ENCODE data around the gene ST6GALNAC1. TPM values are rescaled to one million over a fixed set of nuclear protein-coding genes. Genes with fewer than 3 reads are reported as not detected.

The ST6GALNAC1 gene
- total RNA-seq, 1 experiment from 2014 or later, result not detected

DNA sequence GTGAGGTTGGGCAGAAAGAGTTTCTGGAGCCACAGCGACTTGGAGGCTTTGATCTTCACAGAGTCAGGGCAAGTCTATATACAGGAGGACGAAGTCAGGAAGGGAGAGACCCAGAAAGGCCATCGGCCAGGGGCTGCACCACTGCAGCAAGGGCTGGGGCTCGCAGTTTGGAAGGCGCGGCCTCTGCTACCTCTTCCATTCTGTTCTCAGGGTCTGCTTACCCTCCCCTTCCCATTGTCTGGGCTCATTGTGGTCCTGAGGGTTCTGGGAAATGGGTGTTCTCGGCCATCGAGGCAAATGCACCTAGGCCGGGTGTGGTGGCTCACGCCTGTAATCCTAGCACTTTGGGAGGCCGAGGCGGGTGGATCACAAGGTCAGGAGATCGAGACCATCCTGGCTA, 16.0 kb downstream of the ST6GALNAC1 start:
- no peaks in the 10 kb centered on the region for H3K27me3 ChIP-seq (ENCODE audit: insufficient read depth, low read length)
- no peak for DNase-seq (ENCODE audit: low read depth, low spot score)
- peaks cover 9 to 12% of the 10 kb centered on the region in 2 experiments for H3K4me1 ChIP-seq (ENCODE audit: control insufficient read depth in 1 of 2, insufficient read depth in 2 of 2, low read length in 2 of 2)
- no peaks in the 10 kb centered on the region for H3K79me2 ChIP-seq (ENCODE audit: insufficient read depth, low read length)
- no peak overlapping the region for H2AFZ ChIP-seq (ENCODE audit: low read depth, low read length, poor library complexity, severe bottlenecking)
- ChIA-PET RAD21 (ENCODE audit: low non-redundant PET in 1 of 2, low total read pairs in 2 of 2, uncharacterized antibody in 2 of 2, unreplicated experiment in 2 of 2) (no interaction called here), CTCF (no interaction called here), POLR2A (no interaction called here)
- no peak overlapping the region for H3K4me2 ChIP-seq (ENCODE audit: low read length)
- H3K9me3 ChIP-seq (ENCODE audit: control insufficient read depth in 1 of 2, insufficient read depth in 1 of 2, low read depth in 1 of 2, low read length in 2 of 2), result no peaks in the 10 kb centered on the region
- H3K4me3 ChIP-seq (replicated peaks in 1 of 2; ENCODE audit: low read depth in 1 of 2, low read length in 2 of 2), result no peak overlapping the region
- H4K20me1 ChIP-seq (ENCODE audit: insufficient read depth), result no peaks in the 10 kb centered on the region
- H3K27ac ChIP-seq (ENCODE audit: low read depth, low read length), result no peak overlapping the region
- TF ChIP-seq SP1 (IDR thresholded peaks at IDR 0.05; ENCODE audit: low read depth), result no peak
- TF ChIP-seq YY1 (IDR thresholded peaks at IDR 0.05; ENCODE audit: extremely low read depth, insufficient replicate concordance, low read depth, low read length), result no peak
- intact Hi-C loops (cut with micrococcal nuclease), result no loop called here
- H3K36me3 ChIP-seq (ENCODE audit: control insufficient read depth in 1 of 2, insufficient read depth in 2 of 2, low read length in 2 of 2), result no peaks in the 10 kb centered on the region
- no TSS peak for BruUV-seq (replicated peaks)
- no peak overlapping the region for H3K9ac ChIP-seq (ENCODE audit: low read length)
- no peak for ATAC-seq
- H3K9me2 ChIP-seq (ENCODE audit: insufficient read depth), result no peaks in the 10 kb centered on the region

DNA sequence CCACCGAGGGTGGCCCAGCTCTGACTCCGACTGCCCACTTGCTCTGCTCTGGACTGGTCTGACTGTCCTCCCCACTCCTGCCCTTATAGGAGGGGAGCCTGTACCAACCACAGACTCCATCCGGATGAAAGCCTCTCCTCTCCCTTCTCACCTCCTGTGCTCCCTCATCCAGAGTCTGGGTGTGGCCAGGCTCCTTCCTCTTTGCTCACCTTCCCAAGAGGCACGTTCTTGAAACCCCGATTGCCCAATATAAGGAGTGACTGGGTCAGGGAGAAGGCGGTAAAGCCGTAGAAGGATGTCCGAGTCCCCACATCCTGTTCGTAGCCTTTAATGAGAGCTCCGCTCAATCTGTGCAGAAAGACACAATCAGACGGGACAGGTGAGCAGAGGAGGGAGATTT, 17.1 kb downstream of the ST6GALNAC1 start:
- Histone ChIP-seq H2AFZ (ENCODE audit: low read depth, low read length, poor library complexity, severe bottlenecking) (no peak overlapping the region), H3K36me3 (ENCODE audit: control insufficient read depth in 1 of 2, insufficient read depth in 2 of 2, low read length in 2 of 2) (no peaks in the 10 kb centered on the region), H4K20me1 (ENCODE audit: insufficient read depth) (no peaks in the 10 kb centered on the region), H3K27me3 (ENCODE audit: insufficient read depth, low read length) (no peaks in the 10 kb centered on the region), H3K9ac (ENCODE audit: low read length) (no peak overlapping the region), H3K4me3 (replicated peaks in 1 of 2; ENCODE audit: low read depth in 1 of 2, low read length in 2 of 2) (no peak overlapping the region), H3K9me2 (ENCODE audit: insufficient read depth) (no peaks in the 10 kb centered on the region), H3K9me3 (ENCODE audit: control insufficient read depth in 1 of 2, insufficient read depth in 1 of 2, low read depth in 1 of 2, low read length in 2 of 2) (no peaks in the 10 kb centered on the region), H3K4me2 (ENCODE audit: low read length) (no peak overlapping the region), H3K27ac (ENCODE audit: low read depth, low read length) (no peak overlapping the region), H3K79me2 (ENCODE audit: insufficient read depth, low read length) (no peaks in the 10 kb centered on the region), H3K4me1 (ENCODE audit: control insufficient read depth in 1 of 2, insufficient read depth in 2 of 2, low read length in 2 of 2) (peaks cover 9 to 12% of the 10 kb centered on the region in 2 experiments)
- CTCF ChIA-PET, result interaction anchor here (3.0 to 4.3 kb wide), 2 partner anchors 13 to 69 kb away, joined by 31 to 60 read pairs; no protein-coding TSS in a partner anchor
- RAD21 ChIA-PET (ENCODE audit: low non-redundant PET in 1 of 2, low total read pairs in 2 of 2, uncharacterized antibody in 2 of 2, unreplicated experiment in 2 of 2), result no interaction called here
- POLR2A ChIA-PET, result interaction anchor here (0.7 kb wide), 1 partner anchor 14 kb away, joined by 3 read pairs; no protein-coding TSS in a partner anchor
- BruUV-seq (replicated peaks), result no TSS peak
- no peak for DNase-seq (ENCODE audit: low read depth, low spot score)
- no peak for ATAC-seq
- intact Hi-C loops (cut with micrococcal nuclease), result no loop called here
- TF ChIP-seq EGR1 (IDR thresholded peaks at IDR 0.05; ENCODE audit: low read depth) (no peak), RAD21 (IDR thresholded peaks at IDR 0.05; ENCODE audit: low read depth) (no peak), CBX3 (IDR thresholded peaks at IDR 0.05; ENCODE audit: low read depth) (no peak), SIN3A (IDR thresholded peaks at IDR 0.05; ENCODE audit: low read depth) (no peak), JUND (IDR thresholded peaks at IDR 0.05) (no peak), CEBPB (IDR thresholded peaks at IDR 0.05; ENCODE audit: low read depth) (no peak), ZNF274 (IDR thresholded peaks at IDR 0.05; ENCODE audit: low read depth, low read length) (no peak), EZH2 (IDR thresholded peaks at IDR 0.05) (no peak), SRF (IDR thresholded peaks at IDR 0.05; ENCODE audit: low read depth) (no peak), CTCF (IDR thresholded peaks at IDR 0.05 in 2 of 3, conservative IDR thresholded peaks at IDR 0.05 in 1 of 3; ENCODE audit: borderline replicate concordance in 1 of 3, insufficient read depth in 1 of 3, low read depth in 2 of 3, low read length in 2 of 3) (no peak)
- TF ChIP-seq, protein P1, sequence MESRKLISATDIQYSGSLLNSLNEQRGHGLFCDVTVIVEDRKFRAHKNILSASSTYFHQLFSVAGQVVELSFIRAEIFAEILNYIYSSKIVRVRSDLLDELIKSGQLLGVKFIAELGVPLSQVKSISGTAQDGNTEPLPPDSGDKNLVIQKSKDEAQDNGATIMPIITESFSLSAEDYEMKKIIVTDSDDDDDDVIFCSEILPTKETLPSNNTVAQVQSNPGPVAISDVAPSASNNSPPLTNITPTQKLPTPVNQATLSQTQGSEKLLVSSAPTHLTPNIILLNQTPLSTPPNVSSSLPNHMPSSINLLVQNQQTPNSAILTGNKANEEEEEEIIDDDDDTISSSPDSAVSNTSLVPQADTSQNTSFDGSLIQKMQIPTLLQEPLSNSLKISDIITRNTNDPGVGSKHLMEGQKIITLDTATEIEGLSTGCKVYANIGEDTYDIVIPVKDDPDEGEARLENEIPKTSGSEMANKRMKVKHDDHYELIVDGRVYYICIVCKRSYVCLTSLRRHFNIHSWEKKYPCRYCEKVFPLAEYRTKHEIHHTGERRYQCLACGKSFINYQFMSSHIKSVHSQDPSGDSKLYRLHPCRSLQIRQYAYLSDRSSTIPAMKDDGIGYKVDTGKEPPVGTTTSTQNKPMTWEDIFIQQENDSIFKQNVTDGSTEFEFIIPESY (IDR thresholded peaks at IDR 0.05; ENCODE audit: extremely low read depth, insufficient replicate concordance, low read length), result no peak
- TF ChIP-seq, protein P2, sequence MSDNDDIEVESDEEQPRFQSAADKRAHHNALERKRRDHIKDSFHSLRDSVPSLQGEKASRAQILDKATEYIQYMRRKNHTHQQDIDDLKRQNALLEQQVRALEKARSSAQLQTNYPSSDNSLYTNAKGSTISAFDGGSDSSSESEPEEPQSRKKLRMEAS (IDR thresholded peaks at IDR 0.05), result no peak

All from HCT116 (cell line).